Panc1 (cell line): Measurements from ENCODE around the gene ZC3H18. TPM values are rescaled to one million over a fixed set of nuclear protein-coding genes. Genes with fewer than 3 reads are reported as not detected.

Experiments
- ATAC-seq: fragments of 200-7000 bp; cut with Tn5 transposase; 2 replicates; pipeline ENCODE4 v1.9.1; 2020; ENCODE audit warnings: mild to moderate bottlenecking, moderate library complexity
- BruUV-seq: library from RNA; stranded (reverse); fragments of 400-500 nt; replicated peaks from 2 replicates; lab custom pipeline; 2021; lab: Mats Ljungman, UMichigan
- CTCF ChIA-PET: fragments of 300-600 bp; sonication (Branson Sonifier 250); formaldehyde crosslinking; loops from one replicate; lab custom pipeline; 2022; ENCODE audit warnings: antibody characterized with exemption; lab: Charles Lee
- POLR2A ChIA-PET: fragments of 300-600 bp; sonication (Branson Sonifier 250); formaldehyde crosslinking; loops from one replicate; lab custom pipeline; 2022; ENCODE audit warnings: antibody characterized with exemption; lab: Charles Lee
- DNase-seq: peaks from one replicate; pipeline ENCODE4 v3.0.0-alpha.2; 2010; ENCODE audit warnings: low read depth, low spot score
- H3K27ac ChIP-seq: 2 replicates; pipeline ENCODE4 v1.5.1; 2011; ENCODE audit warnings: mild to moderate bottlenecking, low read length, inconsistent platforms
- H3K27me3 ChIP-seq: fragments of 200-500 bp; sonication (Bioruptor generic); 2 replicates; pipeline ENCODE4 v1.6.0; 2014; ENCODE audit warnings: low read length, inconsistent platforms; ENCODE audit not compliant: control insufficient read depth, insufficient read depth
- H3K36me3 ChIP-seq: fragments of 200-500 bp; sonication (Bioruptor generic); 2 replicates; pipeline ENCODE4 v1.5.1; 2014; ENCODE audit warnings: inconsistent platforms, mild to moderate bottlenecking, low read length, moderate library complexity; ENCODE audit not compliant: control insufficient read depth, insufficient read depth
- H3K4me1 ChIP-seq: 2 replicates; pipeline ENCODE4 v1.5.1; 2011; ENCODE audit warnings: inconsistent platforms, mild to moderate bottlenecking, low read length, moderate library complexity; ENCODE audit not compliant: control insufficient read depth, insufficient read depth
- H3K4me3 ChIP-seq, 2 experiments: 2 replicates each; pipeline ENCODE4 v1.5.1; 2011 to 2012; ENCODE audit warnings: low read depth in 2 of 2, low read length in 2 of 2, mild to moderate bottlenecking in 2 of 2, inconsistent platforms in 1 of 2, moderate library complexity in 1 of 2
- H3K9me3 ChIP-seq: fragments of 200-500 bp; sonication (Bioruptor generic); 2 replicates; pipeline ENCODE4 v1.5.1; 2014; ENCODE audit warnings: low read depth, mild to moderate bottlenecking, inconsistent platforms, low read length, moderate library complexity; ENCODE audit not compliant: control insufficient read depth, insufficient read depth
- POLR2AphosphoS5 ChIP-seq: IDR thresholded peaks from 2 replicates; pipeline ENCODE4 v1.6.1; 2012; ENCODE audit warnings: mild to moderate bottlenecking, low read depth, low read length, moderate library complexity
- REST ChIP-seq, 2 experiments: IDR thresholded peaks; 2 replicates each; pipeline ENCODE4 v1.6.1; 2011 to 2012; ENCODE audit warnings: low read depth in 2 of 2, control low read depth in 1 of 2, low read length in 1 of 2, mild to moderate bottlenecking in 1 of 2, moderate library complexity in 1 of 2; ENCODE audit not compliant: insufficient read depth in 1 of 2
- SIN3A ChIP-seq: IDR thresholded peaks from 2 replicates; pipeline ENCODE4 v1.6.1; 2012; ENCODE audit warnings: low read depth, mild to moderate bottlenecking, low read length, moderate library complexity, borderline replicate concordance; ENCODE audit not compliant: insufficient read depth
- TCF7L2 ChIP-seq: IDR thresholded peaks from 2 replicates; pipeline ENCODE4 v1.6.1; 2011; ENCODE audit warnings: mild to moderate bottlenecking, low read depth, low read length, inconsistent platforms
- in situ Hi-C: cut with HindIII; loops from 2 replicates; pipeline ENCODE4 v1.10.0; 2016; ENCODE audit warnings: low sequenced_read_pairs, low pct_unique_long_range_greater_than_20kb
- intact Hi-C: fragments of 100-400 bp; cut with micrococcal nuclease; formaldehyde crosslinking; loops from one replicate; pipeline ENCODE4 v1.10.0; 2022; ENCODE audit not compliant: unreplicated experiment
- total RNA-seq: library from RNA; stranded (reverse); gene quantifications from one replicate; pipeline ENCODE4 v1.2.1, GENCODE V29; 2021; ENCODE audit not compliant: unreplicated experiment
- TF ChIP-seq, protein P1 (sequence below): fragments of 450-650 bp; IDR thresholded peaks from 2 replicates; pipeline ENCODE4 v1.5.1; 2017; ENCODE audit warnings: mild to moderate bottlenecking

Gene ZC3H18
- total RNA-seq, 1 experiment from 2014 or later = 45.9 TPM

DNA sequence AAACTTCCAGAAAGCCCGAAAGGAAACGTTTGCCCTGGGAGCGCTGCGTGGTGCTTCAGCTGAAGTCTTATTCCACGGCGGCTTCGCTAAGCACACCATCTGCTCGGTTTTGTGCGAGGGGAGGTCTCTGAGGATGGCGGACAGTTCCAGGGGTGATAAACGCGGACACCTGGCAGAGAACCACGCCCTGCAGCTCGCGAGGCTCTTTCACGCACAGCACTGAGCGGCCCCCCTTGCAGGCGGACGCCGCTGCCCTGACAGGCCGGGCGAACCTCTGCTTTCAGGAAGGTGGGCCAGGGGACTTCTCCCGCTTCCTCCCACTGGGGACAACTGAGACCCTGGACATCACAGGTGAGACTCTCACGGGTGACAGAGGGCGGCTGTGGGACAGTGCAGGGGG lies 89.0 kb downstream of the ZC3H18 start:
- Histone ChIP-seq H3K4me1 (peaks cover 5% of the 10 kb centered on the region; the same call in 1 of the 2 replicates), H3K27me3 (no peaks in the 10 kb centered on the region), H3K27ac (no peak overlapping the region), H3K9me3 (no peaks in the 10 kb centered on the region), H3K36me3 (no peaks in the 10 kb centered on the region; the same call in 1 of the 2 replicates), H3K4me3 (no peak overlapping the region)
- in situ Hi-C loops (no loop called here), intact Hi-C loops (no loop called here)
- ChIA-PET POLR2A (no interaction called here), CTCF (no interaction called here)
- DNase-seq (no peak), ATAC-seq (no peak)
- no peak for TF ChIP-seq TCF7L2
- no peak for TF ChIP-seq POLR2AphosphoS5
- TF ChIP-seq, protein P1, sequence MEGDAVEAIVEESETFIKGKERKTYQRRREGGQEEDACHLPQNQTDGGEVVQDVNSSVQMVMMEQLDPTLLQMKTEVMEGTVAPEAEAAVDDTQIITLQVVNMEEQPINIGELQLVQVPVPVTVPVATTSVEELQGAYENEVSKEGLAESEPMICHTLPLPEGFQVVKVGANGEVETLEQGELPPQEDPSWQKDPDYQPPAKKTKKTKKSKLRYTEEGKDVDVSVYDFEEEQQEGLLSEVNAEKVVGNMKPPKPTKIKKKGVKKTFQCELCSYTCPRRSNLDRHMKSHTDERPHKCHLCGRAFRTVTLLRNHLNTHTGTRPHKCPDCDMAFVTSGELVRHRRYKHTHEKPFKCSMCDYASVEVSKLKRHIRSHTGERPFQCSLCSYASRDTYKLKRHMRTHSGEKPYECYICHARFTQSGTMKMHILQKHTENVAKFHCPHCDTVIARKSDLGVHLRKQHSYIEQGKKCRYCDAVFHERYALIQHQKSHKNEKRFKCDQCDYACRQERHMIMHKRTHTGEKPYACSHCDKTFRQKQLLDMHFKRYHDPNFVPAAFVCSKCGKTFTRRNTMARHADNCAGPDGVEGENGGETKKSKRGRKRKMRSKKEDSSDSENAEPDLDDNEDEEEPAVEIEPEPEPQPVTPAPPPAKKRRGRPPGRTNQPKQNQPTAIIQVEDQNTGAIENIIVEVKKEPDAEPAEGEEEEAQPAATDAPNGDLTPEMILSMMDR = no peak
- TF ChIP-seq SIN3A = no peak
- TF ChIP-seq REST (IDR thresholded peaks at IDR 0.05; ENCODE audit: insufficient read depth in 1 of 2, low read depth in 2 of 2, low read length in 1 of 2) = no peak
- no TSS peak for BruUV-seq

GRCh38 chr16:88661468-88661867 lies 91.3 kb downstream of the ZC3H18 start:
- POLR2A ChIA-PET = no interaction called here
- TF ChIP-seq TCF7L2 = no peak
- no peak for TF ChIP-seq SIN3A
- TF ChIP-seq REST (IDR thresholded peaks at IDR 0.05; ENCODE audit: insufficient read depth in 1 of 2, low read depth in 2 of 2, low read length in 1 of 2) = no peak
- no peak for TF ChIP-seq POLR2AphosphoS5
- TF ChIP-seq, protein P1 = no peak
- in situ Hi-C loops = no loop called here
- Histone ChIP-seq H3K27ac (no peak overlapping the region), H3K4me1 (peaks cover 5% of the 10 kb centered on the region; the same call in 1 of the 2 replicates), H3K27me3 (no peaks in the 10 kb centered on the region), H3K9me3 (no peaks in the 10 kb centered on the region), H3K36me3 (no peaks in the 10 kb centered on the region; the same call in 1 of the 2 replicates), H3K4me3 (peak overlapping the region in 1 of 2 experiments; percentile 23; a peak in 1 of 4 replicates)
- intact Hi-C loops = no loop called here
- CTCF ChIA-PET = no interaction called here
- no TSS peak for BruUV-seq
- ATAC-seq (no peak), DNase-seq (no peak)
